ENCODE data around the gene MAP1LC3B2. TPM values are rescaled to one million over a fixed set of nuclear protein-coding genes. Genes with fewer than 3 reads are reported as not detected.

The MAP1LC3B2 gene
- total and polyA plus RNA-seq, 2 of the 13 experiments (the other 11 are each of a cell fraction or from before 2014, with no cell fraction given), result 0.60 to 2.2 TPM

GRCh38 chr12:116588390-116589028, 29.3 kb downstream of the MAP1LC3B2 start (continued):
- TF ChIP-seq AHDC1 (CRISPR knock-in tag; IDR thresholded peaks at IDR 0.05; ENCODE audit: borderline replicate concordance) (no peak), ZXDC (CRISPR knock-in tag; IDR thresholded peaks at IDR 0.05) (no peak), CENPT (CRISPR knock-in tag; IDR thresholded peaks at IDR 0.05; ENCODE audit: low read depth) (no peak)
